ENCODE measurements around the gene ZRANB3.

Gene ZRANB3

GRCh38 chr2:135179689-135180088, 351.3 kb downstream of the ZRANB3 start:
- Histone ChIP-seq H3K9me3 (ENCODE audit: control insufficient read depth, insufficient read depth, low read depth, low read length) (no peaks in the 10 kb centered on the region), H3K27ac (ENCODE audit: extremely low read depth, low read depth, low read length) (no peak overlapping the region), H3K4me3 (ENCODE audit: low read depth, low read length) (no peak overlapping the region), H3K4me1 (ENCODE audit: control insufficient read depth, insufficient read depth, low read length) (no peaks in the 10 kb centered on the region), H3K36me3 (ENCODE audit: control insufficient read depth in 2 of 2, insufficient read depth in 1 of 2, low read length in 2 of 2) (peaks cover 0 to 22% of the 10 kb centered on the region in 2 experiments; a peak in 1 of 3 replicates)
- CTCF ChIA-PET: no interaction called here
- POLR2A ChIA-PET: no interaction called here
- TF ChIP-seq ZNF660 (tag by site-specific recombination; IDR thresholded peaks at IDR 0.05) (no peak), ZNF266 (tag by site-specific recombination; IDR thresholded peaks at IDR 0.05; ENCODE audit: low read depth) (no peak), ZNF18 (tag by site-specific recombination; IDR thresholded peaks at IDR 0.05) (no peak), ZNF335 (tag by site-specific recombination; conservative IDR thresholded peaks at IDR 0.05) (no peak), ZNF610 (tag by site-specific recombination; IDR thresholded peaks at IDR 0.05; ENCODE audit: borderline replicate concordance) (no peak), ZFP3 (tag by site-specific recombination; IDR thresholded peaks at IDR 0.05; ENCODE audit: low read depth) (no peak), SP3 (tag by site-specific recombination; IDR thresholded peaks at IDR 0.05) (no peak), ZFP69B (tag by site-specific recombination; IDR thresholded peaks at IDR 0.05) (no peak), GFI1B (tag by site-specific recombination; IDR thresholded peaks at IDR 0.05) (no peak), ZNF223 (tag by site-specific recombination; IDR thresholded peaks at IDR 0.05) (no peak), ZNF10 (tag by site-specific recombination; IDR thresholded peaks at IDR 0.05) (no peak)
- TF ChIP-seq, protein P1, sequence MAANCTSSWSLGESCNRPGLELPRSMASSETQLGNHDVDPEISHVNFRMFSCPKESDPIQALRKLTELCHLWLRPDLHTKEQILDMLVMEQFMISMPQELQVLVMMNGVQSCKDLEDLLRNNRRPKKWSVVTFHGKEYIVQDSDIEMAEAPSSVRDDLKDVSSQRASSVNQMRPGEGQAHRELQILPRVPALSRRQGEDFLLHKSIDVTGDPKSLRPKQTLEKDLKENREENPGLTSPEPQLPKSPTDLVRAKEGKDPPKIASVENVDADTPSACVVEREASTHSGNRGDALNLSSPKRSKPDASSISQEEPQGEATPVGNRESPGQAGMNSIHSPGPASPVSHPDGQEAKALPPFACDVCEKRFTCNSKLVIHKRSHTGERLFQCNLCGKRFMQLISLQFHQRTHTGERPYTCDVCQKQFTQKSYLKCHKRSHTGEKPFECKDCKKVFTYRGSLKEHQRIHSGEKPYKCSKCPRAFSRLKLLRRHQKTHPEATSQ (tag by site-specific recombination; IDR thresholded peaks at IDR 0.05): no peak

- Histone ChIP-seq H3K9me3 (ENCODE audit: control insufficient read depth, insufficient read depth, low read depth, low read length) (no peaks in the 10 kb centered on the region), H3K27ac (ENCODE audit: extremely low read depth, low read depth, low read length) (no peak overlapping the region), H3K36me3 (ENCODE audit: control insufficient read depth in 2 of 2, insufficient read depth in 1 of 2, low read length in 2 of 2) (peaks cover 9 to 54% of the 10 kb centered on the region in 2 experiments), H3K4me3 (ENCODE audit: low read depth, low read length) (no peak overlapping the region), H3K4me1 (ENCODE audit: control insufficient read depth, insufficient read depth, low read length) (no peaks in the 10 kb centered on the region)
- POLR2A ChIA-PET: no interaction called here
- TF ChIP-seq ZNF791 (tag by site-specific recombination; IDR thresholded peaks at IDR 0.05) (no peak), KLF8 (tag by site-specific recombination; IDR thresholded peaks at IDR 0.05) (no peak), ZBTB20 (tag by site-specific recombination; IDR thresholded peaks at IDR 0.05) (no peak), ZBTB17 (tag by site-specific recombination; IDR thresholded peaks at IDR 0.05) (no peak), ZNF354C (tag by site-specific recombination; IDR thresholded peaks at IDR 0.05; ENCODE audit: borderline replicate concordance, low read depth) (no peak), ZNF18 (tag by site-specific recombination; IDR thresholded peaks at IDR 0.05) (no peak)
- CTCF ChIA-PET: no interaction called here
Measured at GRCh38 chr2:135175177-135175576, 355.8 kb downstream of the ZRANB3 start.

GRCh38 chr2:135174810-135175093, 356.3 kb downstream of the ZRANB3 start:
- Histone ChIP-seq H3K9me3 (ENCODE audit: control insufficient read depth, insufficient read depth, low read depth, low read length) (no peaks in the 10 kb centered on the region), H3K36me3 (ENCODE audit: control insufficient read depth in 2 of 2, insufficient read depth in 1 of 2, low read length in 2 of 2) (peaks cover 9 to 54% of the 10 kb centered on the region in 2 experiments), H3K27ac (ENCODE audit: extremely low read depth, low read depth, low read length) (no peak overlapping the region), H3K4me1 (ENCODE audit: control insufficient read depth, insufficient read depth, low read length) (no peaks in the 10 kb centered on the region), H3K4me3 (ENCODE audit: low read depth, low read length) (no peak overlapping the region)
- CTCF ChIA-PET: no interaction called here
- TF ChIP-seq ZNF324 (tag by site-specific recombination; IDR thresholded peaks at IDR 0.05): no peak
- TF ChIP-seq, protein P2, sequence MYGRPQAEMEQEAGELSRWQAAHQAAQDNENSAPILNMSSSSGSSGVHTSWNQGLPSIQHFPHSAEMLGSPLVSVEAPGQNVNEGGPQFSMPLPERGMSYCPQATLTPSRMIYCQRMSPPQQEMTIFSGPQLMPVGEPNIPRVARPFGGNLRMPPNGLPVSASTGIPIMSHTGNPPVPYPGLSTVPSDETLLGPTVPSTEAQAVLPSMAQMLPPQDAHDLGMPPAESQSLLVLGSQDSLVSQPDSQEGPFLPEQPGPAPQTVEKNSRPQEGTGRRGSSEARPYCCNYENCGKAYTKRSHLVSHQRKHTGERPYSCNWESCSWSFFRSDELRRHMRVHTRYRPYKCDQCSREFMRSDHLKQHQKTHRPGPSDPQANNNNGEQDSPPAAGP (tag by site-specific recombination; IDR thresholded peaks at IDR 0.05): no peak
- POLR2A ChIA-PET: no interaction called here
